Measurements from ENCODE around the gene OR1J2. TPM values are rescaled to one million over a fixed set of nuclear protein-coding genes. Genes with fewer than 3 reads are reported as not detected.
A peak's percentile ranks its signal among the peaks of the same experiment; 100 is the strongest.
"Not testable (repeated sequence)": the region's sequence is repeated elsewhere in the genome, so short reads cannot be mapped to it uniquely, and the experiment has no call there.

OR1J2 gene
- total and polyA plus RNA-seq, 9 donors = not detected

DNA sequence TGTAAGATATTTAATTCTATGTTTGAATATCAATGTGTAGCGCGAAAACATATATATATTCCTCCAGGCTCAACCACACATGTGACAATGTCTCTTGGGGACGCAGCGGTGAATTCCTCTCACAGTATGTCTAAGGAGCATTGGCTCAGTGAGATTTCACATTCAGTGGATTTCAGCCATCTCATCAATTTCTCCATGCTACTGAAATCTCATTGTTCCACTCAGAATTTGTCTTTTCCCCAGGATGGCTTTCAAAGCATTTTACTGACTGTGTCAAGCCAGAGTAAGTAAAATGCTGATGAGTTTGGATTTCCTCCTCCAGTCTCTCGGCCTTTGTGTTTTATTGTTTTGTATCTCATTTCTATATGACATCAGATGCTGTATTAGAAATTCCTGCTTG, 31.5 kb upstream of the OR1J2 start:
- H3K27me3 ChIP-seq (ENCODE audit: control insufficient read depth, insufficient read depth, low read length) = no peaks in the 10 kb centered on the region
- no peaks in the 10 kb centered on the region for H3K9me3 ChIP-seq (replicated peaks; ENCODE audit: control insufficient read depth, low read depth, low read length)
- no peaks in the 10 kb centered on the region for H3K36me3 ChIP-seq (ENCODE audit: control insufficient read depth, insufficient read depth, low read length)
- 72% methylated on average over 2 of the region's 5 CpGs for WGBS (ENCODE audit: insufficient coverage)
- DNase-seq = no peak
- H3K27ac ChIP-seq (ENCODE audit: low read length) = no peak overlapping the region
- H3K4me3 ChIP-seq (ENCODE audit: low read length) = no peak overlapping the region
- no peaks in the 10 kb centered on the region for H3K4me1 ChIP-seq (ENCODE audit: control insufficient read depth, insufficient read depth, low read length)

DNA sequence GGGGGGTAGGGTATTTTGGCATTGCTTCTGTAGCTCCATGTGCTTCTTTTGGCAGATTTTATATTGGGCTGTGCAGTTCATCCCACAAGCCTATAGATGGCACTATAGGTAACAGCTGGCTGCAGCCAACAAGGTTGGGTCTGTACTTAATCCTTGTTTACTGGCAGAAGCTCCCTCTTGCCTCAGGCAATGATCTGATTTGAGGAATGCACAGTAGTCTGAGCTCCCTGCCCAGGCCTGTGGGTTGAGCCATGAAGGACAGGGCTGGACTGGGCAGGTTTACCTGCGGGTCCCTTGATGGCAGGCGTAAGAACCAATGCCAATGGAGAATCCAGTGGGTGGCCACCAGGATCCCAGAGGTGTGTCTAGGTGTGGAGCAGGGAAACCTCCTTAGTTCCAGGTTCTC, 11.7 kb upstream of the OR1J2 start:
- WGBS (ENCODE audit: insufficient coverage) = 80% methylated on average over 2 of the region's 2 CpGs
- no peaks in the 10 kb centered on the region for H3K36me3 ChIP-seq (ENCODE audit: control insufficient read depth, insufficient read depth, low read length)
- H3K4me1 ChIP-seq (ENCODE audit: control insufficient read depth, insufficient read depth, low read length) = no peaks in the 10 kb centered on the region
- H3K4me3 ChIP-seq (ENCODE audit: low read length) = no peak overlapping the region
- peaks cover 2% of the 10 kb centered on the region for H3K27me3 ChIP-seq (ENCODE audit: control insufficient read depth, insufficient read depth, low read length)
- peak; percentile 6 for DNase-seq
- no peaks in the 10 kb centered on the region for H3K9me3 ChIP-seq (replicated peaks; ENCODE audit: control insufficient read depth, low read depth, low read length)
- no peak overlapping the region for H3K27ac ChIP-seq (ENCODE audit: low read length)

DNA sequence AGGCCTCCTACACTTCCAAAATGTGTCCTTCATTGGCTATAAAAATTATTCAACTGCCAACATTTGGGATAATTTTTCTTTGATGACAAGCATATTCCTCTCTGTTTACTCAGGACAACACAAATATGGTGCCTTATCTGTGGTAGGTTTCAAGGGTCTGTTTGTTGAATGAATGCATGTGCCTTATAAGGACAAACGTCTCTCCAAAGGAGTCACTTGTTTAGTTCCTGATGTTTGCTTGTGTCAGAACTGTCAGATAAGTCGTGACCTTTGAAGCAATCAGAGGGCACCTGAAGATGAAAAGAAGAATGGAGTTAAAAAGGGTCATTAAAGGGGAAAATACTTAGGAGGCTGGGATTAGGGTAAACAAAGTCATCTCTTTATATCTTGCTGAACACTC, 3.6 kb upstream of the OR1J2 start:
- DNase-seq = no peak
- Histone ChIP-seq H3K4me3 (ENCODE audit: low read length) (no peak overlapping the region), H3K4me1 (ENCODE audit: control insufficient read depth, insufficient read depth, low read length) (no peaks in the 10 kb centered on the region), H3K9me3 (replicated peaks; ENCODE audit: control insufficient read depth, low read depth, low read length) (no peaks in the 10 kb centered on the region), H3K27ac (ENCODE audit: low read length) (no peak overlapping the region), H3K36me3 (ENCODE audit: control insufficient read depth, insufficient read depth, low read length) (no peaks in the 10 kb centered on the region), H3K27me3 (ENCODE audit: control insufficient read depth, insufficient read depth, low read length) (no peaks in the 10 kb centered on the region)
- no CpG with 5 or more reads among the region's 2 CpGs for WGBS (ENCODE audit: insufficient coverage)

DNA sequence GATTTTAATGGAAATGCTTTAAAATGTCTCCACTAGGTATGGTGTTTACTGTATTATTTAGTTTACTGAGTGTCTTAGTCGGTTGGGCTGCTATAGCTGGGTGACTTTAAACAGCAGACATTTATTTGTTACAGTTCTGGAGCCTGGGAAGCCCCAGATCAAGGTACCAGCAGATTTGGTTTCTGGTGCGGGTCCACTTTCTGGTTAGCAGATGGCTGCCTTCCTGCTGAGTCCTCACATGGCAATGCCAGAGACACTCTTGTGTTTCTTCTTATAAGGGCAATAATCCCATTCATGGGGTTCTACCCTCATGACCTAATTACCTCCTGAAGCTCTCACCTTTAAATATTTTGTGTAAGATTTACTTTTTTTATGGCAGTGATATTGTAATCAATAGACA, 7.6 kb downstream of the OR1J2 start:
- Histone ChIP-seq H3K9me3 (replicated peaks; ENCODE audit: control insufficient read depth, low read depth, low read length) (no peaks in the 10 kb centered on the region), H3K27ac (ENCODE audit: low read length) (no peak overlapping the region), H3K4me1 (ENCODE audit: control insufficient read depth, insufficient read depth, low read length) (no peaks in the 10 kb centered on the region), H3K27me3 (ENCODE audit: control insufficient read depth, insufficient read depth, low read length) (no peaks in the 10 kb centered on the region), H3K36me3 (ENCODE audit: control insufficient read depth, insufficient read depth, low read length) (no peaks in the 10 kb centered on the region), H3K4me3 (ENCODE audit: low read length) (no peak overlapping the region)
- 52% methylated on average over 2 of the region's 2 CpGs for WGBS (ENCODE audit: insufficient coverage)
- no peak for DNase-seq

DNA sequence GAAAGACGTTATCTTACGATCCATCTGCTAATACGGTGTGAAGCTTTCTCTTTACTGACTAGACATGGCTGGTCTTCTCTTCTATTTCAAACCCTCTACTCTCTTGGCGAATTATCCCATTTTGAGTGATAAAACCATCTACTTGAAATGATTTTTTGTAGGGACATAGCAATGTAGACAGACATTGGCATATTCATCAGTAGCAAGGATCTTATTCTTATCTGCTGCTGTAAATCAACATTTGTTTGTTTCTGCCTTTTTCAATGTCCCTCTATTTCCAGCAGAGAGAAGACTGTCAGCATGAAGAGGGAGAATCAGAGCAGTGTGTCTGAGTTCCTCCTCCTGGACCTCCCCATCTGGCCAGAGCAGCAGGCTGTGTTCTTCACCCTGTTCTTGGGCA, 8.2 kb downstream of the OR1J2 start, which contains the start of gene OR1J4:
TSS of gene OR1J4 (plus strand) at position 301 of the 400 bp plus-strand sequence. CDS start at position 301, 0 bp downstream.
- no peak for DNase-seq
- no peaks in the 10 kb centered on the region for H3K4me1 ChIP-seq (ENCODE audit: control insufficient read depth, insufficient read depth, low read length)
- no CpG with 5 or more reads among the region's 4 CpGs for WGBS (ENCODE audit: insufficient coverage)

DNA sequence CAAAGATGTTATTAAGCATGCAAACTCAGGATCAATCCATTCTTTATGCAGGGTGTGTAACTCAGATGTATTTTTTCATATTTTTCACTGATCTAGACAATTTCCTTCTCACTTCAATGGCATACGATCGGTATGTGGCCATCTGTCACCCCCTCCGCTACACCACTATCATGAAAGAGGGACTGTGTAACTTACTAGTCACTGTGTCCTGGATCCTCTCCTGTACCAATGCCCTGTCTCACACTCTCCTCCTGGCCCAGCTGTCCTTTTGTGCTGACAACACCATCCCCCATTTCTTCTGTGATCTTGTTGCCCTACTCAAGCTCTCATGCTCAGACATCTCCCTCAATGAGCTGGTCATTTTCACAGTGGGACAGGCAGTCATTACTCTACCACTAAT, 8.8 kb downstream of the OR1J2 start:
- WGBS (ENCODE audit: insufficient coverage) = 87% methylated on average over 3 of the region's 3 CpGs
- no peak overlapping the region for H3K4me3 ChIP-seq (ENCODE audit: low read length)

More for the DNA sequence above, 8.2 kb downstream of the OR1J2 start, which contains the start of gene OR1J4:
- H3K9me3 ChIP-seq (replicated peaks; ENCODE audit: control insufficient read depth, low read depth, low read length) = no peaks in the 10 kb centered on the region
- no peaks in the 10 kb centered on the region for H3K27me3 ChIP-seq (ENCODE audit: control insufficient read depth, insufficient read depth, low read length)
- H3K4me3 ChIP-seq (ENCODE audit: low read length) = no peak within 1 kb of the TSS
- no peaks in the 10 kb centered on the region for H3K36me3 ChIP-seq (ENCODE audit: control insufficient read depth, insufficient read depth, low read length)
- no peak within 1 kb of the TSS for H3K27ac ChIP-seq (ENCODE audit: low read length)

DNA sequence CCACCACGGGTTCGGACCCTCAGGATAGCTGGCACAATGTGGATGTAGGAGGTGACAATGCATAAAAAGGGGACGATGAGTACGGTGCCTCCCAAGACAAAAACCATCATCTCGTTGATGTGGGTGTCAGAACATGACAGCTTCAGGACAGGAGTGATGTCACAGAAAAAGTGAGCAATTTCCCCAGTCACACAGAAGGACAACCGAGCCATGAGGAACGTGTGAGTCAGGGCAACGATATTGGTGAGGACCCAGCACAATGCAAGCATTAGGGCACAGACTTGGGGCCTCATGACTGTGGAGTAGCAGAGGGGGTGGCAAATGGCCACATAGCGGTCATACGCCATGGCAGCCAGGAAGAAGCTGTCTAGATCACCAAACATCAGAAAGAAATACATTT, 16.0 kb downstream of the OR1J2 start:
- 77% methylated on average over 3 of the region's 10 CpGs for WGBS (ENCODE audit: insufficient coverage)
- DNase-seq = no peak
- Histone ChIP-seq H3K36me3 (ENCODE audit: control insufficient read depth, insufficient read depth, low read length) (no peaks in the 10 kb centered on the region), H3K27me3 (ENCODE audit: control insufficient read depth, insufficient read depth, low read length) (no peaks in the 10 kb centered on the region), H3K4me3 (ENCODE audit: low read length) (no peak overlapping the region), H3K27ac (ENCODE audit: low read length) (no peak overlapping the region), H3K4me1 (ENCODE audit: control insufficient read depth, insufficient read depth, low read length) (no peaks in the 10 kb centered on the region), H3K9me3 (replicated peaks; ENCODE audit: control insufficient read depth, low read depth, low read length) (no peaks in the 10 kb centered on the region)

More for the DNA sequence above, 8.8 kb downstream of the OR1J2 start:
- no peaks in the 10 kb centered on the region for H3K4me1 ChIP-seq (ENCODE audit: control insufficient read depth, insufficient read depth, low read length)
- H3K36me3 ChIP-seq (ENCODE audit: control insufficient read depth, insufficient read depth, low read length) = no peaks in the 10 kb centered on the region
- no peak for DNase-seq
- no peak overlapping the region for H3K27ac ChIP-seq (ENCODE audit: low read length)
- H3K27me3 ChIP-seq (ENCODE audit: control insufficient read depth, insufficient read depth, low read length) = no peaks in the 10 kb centered on the region
- no peaks in the 10 kb centered on the region for H3K9me3 ChIP-seq (replicated peaks; ENCODE audit: control insufficient read depth, low read depth, low read length)

DNA sequence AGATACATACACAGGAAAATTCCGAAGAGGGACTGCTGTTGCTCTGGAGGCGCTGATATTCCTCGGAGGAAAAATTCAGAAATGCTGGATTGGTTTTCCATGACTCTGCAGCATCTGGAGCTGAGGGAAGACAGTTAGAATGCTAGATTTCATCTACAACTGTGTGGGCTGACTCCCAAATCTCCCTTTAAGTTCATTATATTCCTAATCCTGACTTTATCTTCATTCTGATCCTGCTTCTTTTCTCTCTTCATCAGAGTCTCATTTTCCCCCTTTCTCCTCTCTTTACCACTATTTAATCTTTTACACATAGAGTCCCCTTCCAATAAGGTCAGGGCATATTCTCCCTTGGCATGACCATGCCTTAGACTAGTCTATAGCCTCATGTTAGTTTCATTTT, 16.6 kb downstream of the OR1J2 start, which contains the start of gene OR1N1:
TSS of gene OR1N1 (minus strand) at position 101 of the 400 bp plus-strand sequence. CDS start at position 101, 0 bp downstream.
- no peaks in the 10 kb centered on the region for H3K9me3 ChIP-seq (replicated peaks; ENCODE audit: control insufficient read depth, low read depth, low read length)
- H3K27ac ChIP-seq (ENCODE audit: low read length) = no peak within 1 kb of the TSS
- H3K4me1 ChIP-seq (ENCODE audit: control insufficient read depth, insufficient read depth, low read length) = no peaks in the 10 kb centered on the region
- no peak within 1 kb of the TSS for H3K4me3 ChIP-seq (ENCODE audit: low read length)
- whole genome bisulfite sequencing (ENCODE audit: insufficient coverage) = 100% methylated on average over 3 of the region's 3 CpGs
- no peaks in the 10 kb centered on the region for H3K36me3 ChIP-seq (ENCODE audit: control insufficient read depth, insufficient read depth, low read length)
- H3K27me3 ChIP-seq (ENCODE audit: control insufficient read depth, insufficient read depth, low read length) = no peaks in the 10 kb centered on the region
- no peak for DNase-seq

DNA sequence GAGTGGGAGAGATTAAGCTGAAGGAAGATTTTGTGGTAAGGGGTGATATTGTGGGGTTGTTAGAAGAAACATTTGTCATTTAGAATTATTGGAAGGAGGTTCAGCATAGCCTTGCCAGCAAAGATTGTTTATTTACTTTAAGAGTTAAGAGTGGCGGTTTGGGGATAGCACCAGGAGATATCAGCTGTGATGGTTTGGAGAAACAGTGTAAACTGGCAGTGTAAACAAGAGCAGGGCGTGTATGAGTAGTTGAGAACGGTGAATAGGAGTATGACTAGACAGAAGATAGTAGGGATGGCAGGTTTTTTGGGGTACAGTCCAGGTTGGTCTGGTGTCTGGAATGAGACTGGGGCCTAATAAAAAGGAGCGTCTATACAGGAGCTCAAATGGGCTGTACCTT, 20.6 kb downstream of the OR1J2 start:
- not testable (repeated sequence) for H3K9me3 ChIP-seq (replicated peaks; ENCODE audit: control insufficient read depth, low read depth, low read length); H3K4me1 ChIP-seq (ENCODE audit: control insufficient read depth, insufficient read depth, low read length); DNase-seq; H3K36me3 ChIP-seq (ENCODE audit: control insufficient read depth, insufficient read depth, low read length); H3K4me3 ChIP-seq (ENCODE audit: low read length); H3K27me3 ChIP-seq (ENCODE audit: control insufficient read depth, insufficient read depth, low read length); H3K27ac ChIP-seq (ENCODE audit: low read length)
- 81% methylated on average over 3 of the region's 4 CpGs for WGBS (ENCODE audit: insufficient coverage)

DNA sequence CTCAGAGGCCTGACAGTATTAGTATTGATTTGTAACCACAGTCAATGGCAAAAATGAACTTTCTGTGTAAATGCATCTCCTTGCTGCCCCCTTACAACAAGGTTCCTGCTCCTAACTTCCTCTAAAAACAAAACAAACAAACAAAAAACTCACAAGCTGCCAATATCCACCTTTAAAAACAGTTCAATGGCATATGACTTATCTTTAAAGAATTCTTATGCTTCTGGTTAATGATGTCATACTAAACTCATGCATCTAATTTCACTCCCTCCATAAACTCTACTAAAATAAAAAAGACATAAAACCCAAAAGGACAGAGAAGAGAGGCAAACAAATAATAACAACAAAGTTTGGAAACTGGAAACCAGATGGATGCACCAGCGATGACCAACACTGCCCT, 25.5 kb downstream of the OR1J2 start:
- Histone ChIP-seq H3K27me3 (ENCODE audit: control insufficient read depth, insufficient read depth, low read length) (no peaks in the 10 kb centered on the region), H3K4me3 (ENCODE audit: low read length) (no peak overlapping the region), H3K9me3 (replicated peaks; ENCODE audit: control insufficient read depth, low read depth, low read length) (peaks cover 2% of the 10 kb centered on the region), H3K4me1 (ENCODE audit: control insufficient read depth, insufficient read depth, low read length) (no peaks in the 10 kb centered on the region), H3K36me3 (ENCODE audit: control insufficient read depth, insufficient read depth, low read length) (no peaks in the 10 kb centered on the region), H3K27ac (ENCODE audit: low read length) (no peak overlapping the region)
- no CpG with 5 or more reads among the region's 1 CpG for WGBS (ENCODE audit: insufficient coverage)
- DNase-seq = no peak

DNA sequence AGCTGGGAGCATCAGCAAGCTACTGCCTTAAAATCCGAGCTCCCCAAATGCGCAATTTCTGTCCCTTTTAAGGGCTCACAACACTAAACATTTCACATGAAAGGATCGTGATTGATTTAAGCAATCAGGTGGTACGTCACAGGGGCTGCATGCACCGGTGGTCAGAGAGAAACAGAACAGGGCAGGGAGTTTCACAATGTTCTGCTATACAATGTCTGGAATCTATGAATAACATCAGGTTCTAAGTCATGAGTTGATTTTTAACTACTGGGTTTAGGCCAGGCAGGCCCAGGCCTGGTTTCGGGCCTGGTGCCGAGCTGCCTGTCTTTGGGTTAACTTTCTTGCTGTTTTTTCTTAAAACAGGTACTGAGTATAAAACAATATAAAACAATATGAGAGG, 26.5 kb downstream of the OR1J2 start:
- not testable (repeated sequence) for H3K9me3 ChIP-seq (replicated peaks; ENCODE audit: control insufficient read depth, low read depth, low read length); H3K27ac ChIP-seq (ENCODE audit: low read length); H3K36me3 ChIP-seq (ENCODE audit: control insufficient read depth, insufficient read depth, low read length); DNase-seq; H3K27me3 ChIP-seq (ENCODE audit: control insufficient read depth, insufficient read depth, low read length); H3K4me1 ChIP-seq (ENCODE audit: control insufficient read depth, insufficient read depth, low read length); H3K4me3 ChIP-seq (ENCODE audit: low read length)
- WGBS (ENCODE audit: insufficient coverage) = 48% methylated on average over 3 of the region's 7 CpGs
